SK-N-SH (cell line): ENCODE data around the gene PNMA1. TPM values are rescaled to one million over a fixed set of nuclear protein-coding genes. Genes with fewer than 3 reads are reported as not detected.

ENCODE experiments used
- CTCF ChIA-PET: fragments of 300-600, 350-600 bp; formaldehyde crosslinking; extraction: SDS; loops from one replicate; lab custom pipeline; 2021; lab: Yijun Ruan, JAX
- POLR2A ChIA-PET: fragments of 350-600 bp; sonication (Branson Sonifier 250); formaldehyde crosslinking; extraction: SDS; loops from one replicate; lab custom pipeline; 2020; ENCODE audit warnings: antibody characterized with exemption, inconsistent platforms; lab: Yijun Ruan, JAX
- DNase-seq: peaks from one replicate; pipeline ENCODE4 v3.0.0; 2012
- H2AFZ ChIP-seq: fragments of 200-600 bp; sonication (generic); 2 replicates; pipeline ENCODE4 v1.8.1; 2016; ENCODE audit warnings: antibody characterized with exemption, mild to moderate bottlenecking, low read depth
- H3F3A ChIP-seq: fragments of 200-600 bp; sonication (generic); replicated peaks from 2 replicates; pipeline ENCODE3; 2016; ENCODE audit warnings: antibody characterized with exemption, mild to moderate bottlenecking; ENCODE audit not compliant: insufficient read depth
- H3K27ac ChIP-seq, 2 experiments: fragments of 200-500 bp in 1 of 2; fragments of 200-600 bp in 1 of 2; sonication (Bioruptor generic) in 1 of 2; sonication (generic), shearing (Covaris generic) in 1 of 2; 2 replicates each; pipeline versions ENCODE4 v1.5.1 to v1.6.1; 2014 to 2016; ENCODE audit warnings: low read depth in 2 of 2, inconsistent platforms in 1 of 2, low read length in 1 of 2, mild to moderate bottlenecking in 1 of 2, mixed read lengths in 1 of 2
- H3K27me3 ChIP-seq: fragments of 200-600 bp; sonication (generic), shearing (Covaris generic); 2 replicates; pipeline ENCODE4 v1.6.1; 2016; ENCODE audit warnings: mixed run types; ENCODE audit not compliant: insufficient read depth
- H3K36me3 ChIP-seq, 2 experiments: fragments of 200-500 bp in 1 of 2; fragments of 200-600 bp in 1 of 2; sonication (Bioruptor generic) in 1 of 2; sonication (generic) in 1 of 2; replicated peaks in 1 of 2; 2 replicates each; pipeline versions ENCODE3 to v1.5.1; 2014 to 2016; ENCODE audit warnings: low read length in 1 of 2, mild to moderate bottlenecking in 1 of 2; ENCODE audit not compliant: insufficient read depth in 2 of 2, control insufficient read depth in 1 of 2
- H3K4me1 ChIP-seq, 2 experiments: fragments of 200-500 bp in 1 of 2; fragments of 200-600 bp in 1 of 2; sonication (Bioruptor generic) in 1 of 2; sonication (generic), shearing (Covaris generic) in 1 of 2; 2 replicates each; pipeline versions ENCODE4 v1.5.1 to v1.6.1; 2014 to 2016; ENCODE audit warnings: low read depth in 1 of 2, low read length in 1 of 2, mixed run types in 1 of 2; ENCODE audit not compliant: insufficient read depth in 2 of 2, control insufficient read depth in 1 of 2
- H3K4me2 ChIP-seq: fragments of 200-600 bp; sonication (generic), shearing (Covaris generic); 2 replicates; pipeline ENCODE4 v1.6.1; 2017; ENCODE audit warnings: mixed run types
- H3K4me3 ChIP-seq, 2 experiments: fragments of 200-500 bp in 1 of 2; fragments of 200-600 bp in 1 of 2; sonication (Bioruptor generic) in 1 of 2; sonication (generic), shearing (Covaris generic) in 1 of 2; 2 replicates each; pipeline versions ENCODE4 v1.5.1 to v1.8.1; 2014 to 2016; ENCODE audit warnings: low read depth in 2 of 2, inconsistent platforms in 1 of 2, low read length in 1 of 2, mild to moderate bottlenecking in 1 of 2, mixed read lengths in 1 of 2, moderate library complexity in 1 of 2
- H3K79me2 ChIP-seq: fragments of 200-600 bp; sonication (generic); 2 replicates; pipeline ENCODE4 v1.8.1; 2017; ENCODE audit warnings: mild to moderate bottlenecking; ENCODE audit not compliant: insufficient read depth
- H3K9ac ChIP-seq: fragments of 200-600 bp; sonication (generic); 2 replicates; pipeline ENCODE4 v1.6.1; 2017; ENCODE audit warnings: mixed run types
- H3K9me2 ChIP-seq: fragments of 200-600 bp; sonication (generic); 2 replicates; pipeline ENCODE4 v1.6.1; 2017; ENCODE audit warnings: mixed run types
- H3K9me3 ChIP-seq: fragments of 200-600 bp; sonication (generic); 2 replicates; pipeline ENCODE4 v1.6.1; 2017; ENCODE audit warnings: mixed run types, mild to moderate bottlenecking, moderate library complexity
- H4K20me1 ChIP-seq: fragments of 200-600 bp; sonication (generic); 2 replicates; pipeline ENCODE4 v1.6.1; 2017; ENCODE audit warnings: mild to moderate bottlenecking, mixed run types; ENCODE audit not compliant: insufficient read depth
- ELF1 ChIP-seq: IDR thresholded peaks from 2 replicates; pipeline ENCODE4 v1.4.0; 2012
- FOSL2 ChIP-seq: IDR thresholded peaks from 2 replicates; pipeline ENCODE4 v1.4.0; 2012; ENCODE audit warnings: low read depth, mild to moderate bottlenecking, moderate library complexity, borderline replicate concordance
- JUND ChIP-seq: IDR thresholded peaks from 2 replicates; pipeline ENCODE4 v1.4.0; 2012
- MEF2A ChIP-seq: IDR thresholded peaks from 2 replicates; pipeline ENCODE4 v1.4.0; 2012; ENCODE audit warnings: low read depth, borderline replicate concordance
- RFX5 ChIP-seq: IDR thresholded peaks from 2 replicates; pipeline ENCODE4 v1.6.1; 2012; ENCODE audit warnings: mild to moderate bottlenecking, improper control_type of control experiment, low read length
- SIN3A ChIP-seq: IDR thresholded peaks from 2 replicates; pipeline ENCODE4 v1.6.1; 2012; ENCODE audit warnings: low read depth, mild to moderate bottlenecking, low read length, moderate library complexity, borderline replicate concordance
- TAF1 ChIP-seq: IDR thresholded peaks from 2 replicates; pipeline ENCODE4 v1.6.1; 2012; ENCODE audit warnings: low read depth, mild to moderate bottlenecking, low read length, moderate library complexity, borderline replicate concordance
- TCF12 ChIP-seq: IDR thresholded peaks from 2 replicates; pipeline ENCODE4 v1.4.0; 2012
- WGBS: methylation state at CpG from one replicate; pipeline ENCODE4 v1.1.6; 2017; ENCODE audit warnings: low lambda C conversion rate; 5-methylcytosine and 5-hydroxymethylcytosine counted together
- polyA plus RNA-seq, 3 experiments: library from polyadenylated mRNA; depleted of rRNA; stranded (reverse); fragments of >200 nt; gene quantifications; 2 replicates each; pipeline ENCODE4 v1.2.3, GENCODE V29; 2012
- TF ChIP-seq, protein P1 (sequence below): IDR thresholded peaks from 2 replicates; pipeline ENCODE4; 2012

PNMA1 gene
- polyA plus RNA-seq, 1 of the 3 experiments (the other 2 are of a cell fraction), result 31.5 TPM

DNA sequence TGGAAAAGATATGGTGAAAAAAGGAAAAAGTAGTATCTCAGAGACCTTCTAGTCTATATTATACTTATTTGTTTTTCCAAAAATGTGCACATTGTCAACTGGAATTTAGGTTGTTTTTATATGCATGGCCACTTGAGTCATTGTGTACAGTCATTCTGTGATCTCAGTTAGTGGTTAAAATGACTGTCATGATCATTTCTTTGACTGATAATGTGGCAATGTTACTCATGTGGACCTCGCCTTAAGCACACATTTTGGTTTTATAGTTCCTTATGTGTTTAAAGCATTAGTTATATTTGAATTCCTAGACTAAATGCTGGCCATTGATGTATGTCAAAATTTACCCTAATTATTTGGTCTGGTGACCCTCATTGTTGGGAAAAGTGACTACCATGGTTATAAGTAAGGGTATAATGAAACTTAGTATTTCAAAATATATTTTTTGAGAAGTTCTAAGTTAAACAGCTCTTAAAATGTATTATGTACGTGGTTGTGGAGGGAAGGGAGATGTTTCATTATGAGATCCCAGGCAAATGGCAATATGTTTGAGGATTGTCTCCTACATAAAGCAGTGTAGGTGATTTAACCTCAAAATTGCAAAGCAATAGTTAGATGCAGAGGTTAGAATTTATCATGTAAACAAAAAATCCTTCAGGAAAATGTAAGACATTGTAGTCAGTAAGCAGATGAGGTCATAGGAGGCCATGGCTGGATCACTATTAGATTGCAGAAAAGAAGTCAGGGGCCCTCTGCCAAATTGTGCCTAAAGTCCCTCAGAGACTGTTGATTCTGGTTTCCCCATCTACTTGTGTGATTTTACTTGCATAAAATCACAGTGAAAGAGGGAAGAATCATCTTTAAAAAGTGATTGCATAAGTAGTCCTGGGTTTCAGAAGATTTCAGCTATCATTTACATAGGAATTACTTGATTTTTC lies 17.5 kb downstream of the PNMA1 start:
- ChIA-PET CTCF (interaction anchor here (0.6 to 1.4 kb wide), 4 partner anchors 9 to 51 kb away, joined by 3 to 5 read pairs (median 4); no protein-coding TSS in a partner anchor), POLR2A (no interaction called here)
- no peaks in the 10 kb centered on the region for H3K9me3 ChIP-seq
- 66% methylated on average over 2 of the region's 2 CpGs for WGBS
- no peak overlapping the region for H3K4me3 ChIP-seq
- no peak overlapping the region for H3K4me2 ChIP-seq
- H3K27ac ChIP-seq, result peak overlapping the region in 1 of 2 experiments; percentile 50; a peak in 2 of 4 replicates
- H3K36me3 ChIP-seq, result peaks cover 3 to 27% of the 10 kb centered on the region in 2 experiments
- no peaks in the 10 kb centered on the region for H3K27me3 ChIP-seq
- H3F3A ChIP-seq, result peaks cover 6% of the 10 kb centered on the region
- no peaks in the 10 kb centered on the region for H3K9me2 ChIP-seq
- TF ChIP-seq FOSL2 (peak; percentile 59; the same call in 1 of the 2 replicates), TCF12 (peak; percentile 20; the same call in 1 of the 2 replicates), ELF1 (no peak), JUND (peak; percentile 45; the same call in 1 of the 2 replicates)
- TF ChIP-seq, protein P1, sequence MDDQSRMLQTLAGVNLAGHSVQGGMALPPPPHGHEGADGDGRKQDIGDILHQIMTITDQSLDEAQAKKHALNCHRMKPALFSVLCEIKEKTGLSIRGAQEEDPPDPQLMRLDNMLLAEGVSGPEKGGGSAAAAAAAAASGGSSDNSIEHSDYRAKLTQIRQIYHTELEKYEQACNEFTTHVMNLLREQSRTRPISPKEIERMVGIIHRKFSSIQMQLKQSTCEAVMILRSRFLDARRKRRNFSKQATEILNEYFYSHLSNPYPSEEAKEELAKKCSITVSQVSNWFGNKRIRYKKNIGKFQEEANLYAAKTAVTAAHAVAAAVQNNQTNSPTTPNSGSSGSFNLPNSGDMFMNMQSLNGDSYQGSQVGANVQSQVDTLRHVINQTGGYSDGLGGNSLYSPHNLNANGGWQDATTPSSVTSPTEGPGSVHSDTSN, result peak; percentile 34; the same call in 1 of the 2 replicates
- no peak overlapping the region for H2AFZ ChIP-seq
- H3K9ac ChIP-seq, result no peak overlapping the region
- 0 out of 4 replicates have a peak, but pooled peaks cover 0 to 6% of the 10 kb centered on the region in 2 experiments for H3K4me1 ChIP-seq
- H3K79me2 ChIP-seq, result no peaks in the 10 kb centered on the region
- no peaks in the 10 kb centered on the region for H4K20me1 ChIP-seq
- DNase-seq, result no peak

- no peak overlapping the region for H3K4me2 ChIP-seq
- no peak for TF ChIP-seq SIN3A
- no peak for TF ChIP-seq MEF2A
- no peak for TF ChIP-seq TAF1
- TF ChIP-seq TCF12, result no peak
- TF ChIP-seq RFX5, result no peak
- ChIA-PET POLR2A (no interaction called here), CTCF (interaction anchor here (0.6 to 0.7 kb wide), 2 partner anchors 8 to 50 kb away, joined by 3 read pairs; no protein-coding TSS in a partner anchor)
- H3K27ac ChIP-seq, result peak overlapping the region in 1 of 2 experiments; percentile 50; a peak in 2 of 4 replicates
- no peak overlapping the region for H3K9ac ChIP-seq
- H3K36me3 ChIP-seq, result peaks cover 3 to 33% of the 10 kb centered on the region in 2 experiments
- WGBS, result 90% methylated on average over 2 of the region's 2 CpGs
- peaks cover 6% of the 10 kb centered on the region for H3F3A ChIP-seq
- H3K79me2 ChIP-seq, result no peaks in the 10 kb centered on the region
- H3K4me1 ChIP-seq, result 0 out of 4 replicates have a peak, but pooled peaks cover 0 to 6% of the 10 kb centered on the region in 2 experiments
- DNase-seq, result no peak
- H4K20me1 ChIP-seq, result no peaks in the 10 kb centered on the region
- no peak overlapping the region for H2AFZ ChIP-seq
- H3K4me3 ChIP-seq, result no peak overlapping the region
- H3K27me3 ChIP-seq, result no peaks in the 10 kb centered on the region
- no peaks in the 10 kb centered on the region for H3K9me3 ChIP-seq
- no peaks in the 10 kb centered on the region for H3K9me2 ChIP-seq
Measured at GRCh38 chr14:73695997-73696396, 18.2 kb downstream of the PNMA1 start.
